ENCODE data around the gene DNAJC7.

DNAJC7 gene

DNA sequence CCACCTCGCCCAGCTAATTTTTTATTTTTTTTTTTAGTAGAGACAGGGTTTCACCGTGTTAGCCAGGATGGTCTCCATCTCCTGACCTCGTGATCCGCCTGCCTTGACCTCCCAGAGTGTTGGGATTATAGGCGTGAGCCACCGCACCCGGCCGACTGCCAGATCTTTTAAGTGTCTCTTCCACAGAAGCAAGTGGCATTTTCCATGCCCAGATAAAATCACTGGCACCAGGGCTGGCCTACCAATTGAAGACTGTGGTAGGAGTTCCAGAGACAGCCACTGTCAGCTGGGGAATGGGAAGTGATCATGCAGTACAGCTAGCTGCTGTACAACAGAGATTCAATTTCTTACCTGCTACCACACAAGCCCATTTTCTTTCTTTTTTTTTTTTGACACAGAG, 32.8 kb downstream of the DNAJC7 start:
- no peak for DNase-seq (ENCODE audit: low read depth, low spot score)
- TF ChIP-seq YY1 (IDR thresholded peaks at IDR 0.05; ENCODE audit: insufficient read depth, insufficient read length) (no peak), ZNF274 (IDR thresholded peaks at IDR 0.05; ENCODE audit: low read depth, low read length) (no peak)
- no peaks in the 10 kb centered on the region for H3K9me3 ChIP-seq (ENCODE audit: insufficient read depth, low read length)
- H3K4me1 ChIP-seq (ENCODE audit: insufficient read depth, insufficient read length) = no peaks in the 10 kb centered on the region
- peaks cover 95% of the 10 kb centered on the region for H3K36me3 ChIP-seq (ENCODE audit: insufficient read depth, insufficient read length, low read length)
- no peak overlapping the region for H3K9ac ChIP-seq (ENCODE audit: insufficient read length, low read depth)
- H3K27me3 ChIP-seq (ENCODE audit: insufficient read depth, insufficient read length) = no peaks in the 10 kb centered on the region
- no peak overlapping the region for H3K4me3 ChIP-seq (ENCODE audit: insufficient read length, low read depth)

- no peak for DNase-seq (ENCODE audit: low read depth, low spot score)
- H3K4me1 ChIP-seq (ENCODE audit: insufficient read depth, insufficient read length) = no peaks in the 10 kb centered on the region
- H3K9ac ChIP-seq (ENCODE audit: insufficient read length, low read depth) = no peak overlapping the region
- TF ChIP-seq YY1 (IDR thresholded peaks at IDR 0.05; ENCODE audit: insufficient read depth, insufficient read length) (no peak), ZNF274 (IDR thresholded peaks at IDR 0.05; ENCODE audit: low read depth, low read length) (no peak), SUZ12 (IDR thresholded peaks at IDR 0.05; ENCODE audit: extremely low read depth, insufficient read depth, insufficient read length) (no peak)
- H3K9me3 ChIP-seq (ENCODE audit: insufficient read depth, low read length) = no peaks in the 10 kb centered on the region
- peaks cover 84% of the 10 kb centered on the region for H3K36me3 ChIP-seq (ENCODE audit: insufficient read depth, insufficient read length, low read length)
- H3K4me3 ChIP-seq (ENCODE audit: insufficient read length, low read depth) = no peak overlapping the region
- H3K27me3 ChIP-seq (ENCODE audit: insufficient read depth, insufficient read length) = no peaks in the 10 kb centered on the region
Observed at GRCh38 chr17:41982026-41982760, 35.0 kb downstream of the DNAJC7 start.

DNA sequence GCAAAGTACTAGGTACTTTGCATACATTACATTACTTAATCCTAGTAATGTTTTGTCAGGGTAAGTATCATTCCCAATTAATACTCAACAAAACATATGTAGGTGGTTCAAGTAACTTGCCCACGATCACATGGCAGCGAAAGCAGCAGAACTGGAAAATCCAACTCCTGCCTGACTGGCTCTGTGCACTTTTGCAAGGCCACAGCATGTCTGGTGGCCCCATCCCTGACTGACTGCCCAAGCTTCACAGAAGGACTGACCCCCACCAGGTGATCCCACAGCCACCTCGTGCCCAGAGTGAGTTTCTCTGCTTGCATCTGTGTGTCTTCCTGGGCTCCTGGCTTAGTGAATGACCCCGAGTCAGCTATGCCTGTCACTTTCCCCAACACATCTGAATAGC, 39.2 kb downstream of the DNAJC7 start:
- TF ChIP-seq YY1 (IDR thresholded peaks at IDR 0.05; ENCODE audit: insufficient read depth, insufficient read length) (no peak), SUZ12 (IDR thresholded peaks at IDR 0.05; ENCODE audit: extremely low read depth, insufficient read depth, insufficient read length) (no peak), ZNF274 (IDR thresholded peaks at IDR 0.05; ENCODE audit: low read depth, low read length) (no peak)
- no peaks in the 10 kb centered on the region for H3K9me3 ChIP-seq (ENCODE audit: insufficient read depth, low read length)
- H3K27me3 ChIP-seq (ENCODE audit: insufficient read depth, insufficient read length) = no peaks in the 10 kb centered on the region
- DNase-seq (ENCODE audit: low read depth, low spot score) = no peak
- H3K9ac ChIP-seq (ENCODE audit: insufficient read length, low read depth) = no peak overlapping the region
- H3K4me3 ChIP-seq (ENCODE audit: insufficient read length, low read depth) = no peak overlapping the region
- peaks cover 86% of the 10 kb centered on the region for H3K36me3 ChIP-seq (ENCODE audit: insufficient read depth, insufficient read length, low read length)
- no peaks in the 10 kb centered on the region for H3K4me1 ChIP-seq (ENCODE audit: insufficient read depth, insufficient read length)

DNA sequence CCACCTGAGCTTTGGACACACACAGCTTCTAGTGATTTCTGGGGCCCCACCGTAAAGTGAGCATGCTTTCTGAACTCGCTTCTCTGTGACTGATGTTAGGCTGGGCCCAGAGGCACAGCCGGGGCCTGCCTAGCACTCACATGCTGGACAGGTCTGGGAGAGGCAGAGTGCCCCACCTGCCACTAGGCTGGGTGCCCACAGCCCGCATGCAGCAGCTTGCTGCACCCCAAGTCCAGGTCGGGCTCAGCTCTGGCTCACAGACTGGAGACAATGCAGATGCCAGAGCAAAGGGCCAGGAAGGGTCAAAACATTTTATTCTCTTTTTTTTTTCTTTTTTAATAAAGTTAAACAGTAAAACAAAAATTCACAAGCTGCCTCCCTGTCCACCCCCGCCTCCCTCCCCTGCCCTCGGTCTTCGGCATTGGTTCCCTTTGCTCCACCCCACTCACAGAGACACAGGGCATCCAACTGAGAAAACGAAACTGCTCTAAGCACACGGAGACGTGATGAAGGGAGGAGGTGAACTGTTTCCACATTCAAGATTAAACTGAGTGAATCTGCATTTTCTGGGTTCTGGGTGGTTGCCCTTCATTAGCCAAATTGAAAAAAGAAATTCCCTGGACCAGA, 41.0 kb downstream of the DNAJC7 start:
- no peak overlapping the region for H3K9ac ChIP-seq (ENCODE audit: insufficient read length, low read depth)

DNA sequence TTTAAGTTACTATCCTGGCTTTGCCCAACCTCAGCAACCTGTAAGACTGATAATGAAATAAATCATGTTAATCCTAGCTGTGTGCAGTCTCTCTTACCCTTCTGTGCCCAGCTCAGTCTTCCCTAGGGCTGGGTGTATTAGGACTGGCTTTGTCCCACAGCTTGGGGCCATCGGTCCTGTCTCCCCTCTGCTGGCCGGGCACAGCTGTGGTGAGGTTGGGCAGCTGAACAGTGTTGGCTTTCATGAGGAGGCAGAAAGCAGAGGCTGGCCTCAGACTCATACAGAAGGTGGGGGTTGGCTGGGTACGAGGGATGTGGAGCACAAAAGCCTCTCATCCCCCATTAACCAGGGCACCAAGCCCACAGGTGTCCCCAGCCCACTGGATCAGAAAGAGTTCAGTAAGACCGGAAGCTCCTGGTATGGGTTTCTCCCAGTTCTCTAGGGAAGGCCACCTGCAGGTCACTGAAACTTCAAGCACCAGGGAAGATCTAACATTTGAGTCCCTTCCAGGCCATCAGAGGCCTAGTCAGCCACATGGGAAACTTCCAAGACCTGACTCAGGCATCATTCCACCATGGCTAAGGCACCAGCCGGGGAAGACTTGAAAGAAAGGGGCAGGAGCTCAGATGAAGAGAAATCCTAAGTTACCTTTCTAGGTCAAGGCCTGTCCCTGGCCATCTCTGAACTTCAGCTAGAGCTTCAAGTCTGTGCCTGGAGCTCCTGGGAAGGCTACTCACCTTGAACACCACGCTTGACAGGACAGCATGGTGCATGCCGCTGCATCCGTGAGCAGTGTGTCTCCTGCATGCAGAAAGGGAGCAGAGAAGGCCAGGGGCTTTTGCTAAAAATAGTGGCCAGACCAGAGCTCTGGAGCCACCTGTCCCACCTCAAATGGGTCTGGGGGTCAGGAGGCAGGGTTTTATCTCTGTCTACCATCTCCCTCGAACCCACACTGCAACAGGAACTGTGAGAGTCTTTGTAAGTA, 41.8 kb downstream of the DNAJC7 start:
- H3K4me3 ChIP-seq (ENCODE audit: insufficient read length, low read depth) = no peak overlapping the region
- no peak for DNase-seq (ENCODE audit: low read depth, low spot score)
- no peaks in the 10 kb centered on the region for H3K9me3 ChIP-seq (ENCODE audit: insufficient read depth, low read length)
- no peak overlapping the region for H3K9ac ChIP-seq (ENCODE audit: insufficient read length, low read depth)
- no peaks in the 10 kb centered on the region for H3K27me3 ChIP-seq (ENCODE audit: insufficient read depth, insufficient read length)
- peaks cover 82% of the 10 kb centered on the region for H3K36me3 ChIP-seq (ENCODE audit: insufficient read depth, insufficient read length, low read length)
- TF ChIP-seq ZNF274 (IDR thresholded peaks at IDR 0.05; ENCODE audit: low read depth, low read length) = no peak
- TF ChIP-seq YY1 (IDR thresholded peaks at IDR 0.05; ENCODE audit: insufficient read depth, insufficient read length) = no peak
- TF ChIP-seq SUZ12 (IDR thresholded peaks at IDR 0.05; ENCODE audit: extremely low read depth, insufficient read depth, insufficient read length) = no peak
- H3K4me1 ChIP-seq (ENCODE audit: insufficient read depth, insufficient read length) = no peaks in the 10 kb centered on the region

More for the DNA sequence above, 41.0 kb downstream of the DNAJC7 start:
- DNase-seq (ENCODE audit: low read depth, low spot score) = no peak
- Histone ChIP-seq H3K27me3 (ENCODE audit: insufficient read depth, insufficient read length) (no peaks in the 10 kb centered on the region), H3K9me3 (ENCODE audit: insufficient read depth, low read length) (no peaks in the 10 kb centered on the region), H3K4me1 (ENCODE audit: insufficient read depth, insufficient read length) (no peaks in the 10 kb centered on the region), H3K36me3 (ENCODE audit: insufficient read depth, insufficient read length, low read length) (peaks cover 83% of the 10 kb centered on the region), H3K4me3 (ENCODE audit: insufficient read length, low read depth) (no peak overlapping the region)
- TF ChIP-seq ZNF274 (IDR thresholded peaks at IDR 0.05; ENCODE audit: low read depth, low read length) (no peak), YY1 (IDR thresholded peaks at IDR 0.05; ENCODE audit: insufficient read depth, insufficient read length) (no peak), SUZ12 (IDR thresholded peaks at IDR 0.05; ENCODE audit: extremely low read depth, insufficient read depth, insufficient read length) (no peak)

- DNase-seq (ENCODE audit: low read depth, low spot score) = no peak
- Histone ChIP-seq H3K27me3 (ENCODE audit: insufficient read depth, insufficient read length) (no peaks in the 10 kb centered on the region), H3K4me1 (ENCODE audit: insufficient read depth, insufficient read length) (no peaks in the 10 kb centered on the region), H3K9me3 (ENCODE audit: insufficient read depth, low read length) (no peaks in the 10 kb centered on the region), H3K4me3 (ENCODE audit: insufficient read length, low read depth) (no peak overlapping the region), H3K36me3 (ENCODE audit: insufficient read depth, insufficient read length, low read length) (peaks cover 75% of the 10 kb centered on the region), H3K9ac (ENCODE audit: insufficient read length, low read depth) (peak overlapping the region; percentile 12)
- TF ChIP-seq YY1 (IDR thresholded peaks at IDR 0.05; ENCODE audit: insufficient read depth, insufficient read length) = no peak
- TF ChIP-seq ZNF274 (IDR thresholded peaks at IDR 0.05; ENCODE audit: low read depth, low read length) = no peak
- TF ChIP-seq SUZ12 (IDR thresholded peaks at IDR 0.05; ENCODE audit: extremely low read depth, insufficient read depth, insufficient read length) = no peak
Observed at GRCh38 chr17:41974658-41975057, 42.6 kb downstream of the DNAJC7 start.

All from NT2/D1 (cell line).